K562 (cell line): Measurements from ENCODE around the gene RNASEH2A. TPM values are rescaled to one million over a fixed set of nuclear protein-coding genes. Genes with fewer than 3 reads are reported as not detected.

Experiments
- ARID3B ChIP-seq: fragments of 250-450 bp; sonication (Bioruptor Pico); IDR thresholded peaks from 2 replicates; pipeline ENCODE4 v1.4.0; 2020; ENCODE audit warnings: borderline replicate concordance
- ATF6 ChIP-seq: sonication (generic); formaldehyde crosslinking; IDR thresholded peaks from 2 replicates; pipeline ENCODE4 v1.4.0; 2020; ENCODE audit warnings: mild to moderate bottlenecking, missing genetic modification reagents
- DPF2 ChIP-seq: fragments of 450-650 bp; IDR thresholded peaks from 2 replicates; pipeline ENCODE4 v1.6.1; 2016
- ELF2 ChIP-seq: fragments of 250-450 bp; sonication (Bioruptor Pico); IDR thresholded peaks from 2 replicates; pipeline ENCODE4 v1.5.0; 2021; ENCODE audit warnings: mild to moderate bottlenecking
- ETS1 ChIP-seq: conservative IDR thresholded peaks from 2 replicates; pipeline ENCODE4 v1.6.1; 2011; ENCODE audit warnings: low read depth, mild to moderate bottlenecking, low read length; ENCODE audit not compliant: control insufficient read depth
- PBX2 ChIP-seq, 2 experiments: IDR thresholded peaks in 1 of 2; conservative IDR thresholded peaks in 1 of 2; 2 replicates each; pipeline ENCODE4 v1.6.1; 2016; ENCODE audit warnings: low read depth in 2 of 2, mild to moderate bottlenecking in 1 of 2, missing compliant biosample characterization in 1 of 2, missing genetic modification characterization in 1 of 2, moderate library complexity in 1 of 2
- POLR3A ChIP-seq: IDR thresholded peaks from 2 replicates; pipeline ENCODE4 v1.6.1; 2011; ENCODE audit warnings: borderline replicate concordance, mild to moderate bottlenecking, moderate library complexity; ENCODE audit not compliant: insufficient read length, insufficient read depth; ENCODE audit errors: extremely low read depth
- RBM22 ChIP-seq: fragments of 200-400 bp; formaldehyde crosslinking; IDR thresholded peaks from 2 replicates; pipeline ENCODE4 v1.6.1; 2018; ENCODE audit warnings: low read length, low read depth; ENCODE audit not compliant: poor library complexity, severe bottlenecking
- TFE3 ChIP-seq: fragments of 450-650 bp; formaldehyde crosslinking; IDR thresholded peaks from 2 replicates; pipeline ENCODE4 v1.4.0; 2020; ENCODE audit warnings: mild to moderate bottlenecking, mixed read lengths
- XRCC4 ChIP-seq: IDR thresholded peaks from one replicate; pipeline ENCODE4 v1.6.1; 2011; ENCODE audit not compliant: insufficient read depth, insufficient read length; ENCODE audit errors: extremely low read depth
- ZFP1 ChIP-seq: fragments of 450-650 bp; formaldehyde crosslinking; IDR thresholded peaks from 2 replicates; pipeline ENCODE4 v1.4.0; 2020; ENCODE audit warnings: mild to moderate bottlenecking, mixed read lengths
- ZKSCAN1 ChIP-seq: fragments of 150-350 bp; IDR thresholded peaks from 2 replicates; pipeline ENCODE4 v1.6.1; 2016; ENCODE audit warnings: low read depth, low read length
- ZNF551 ChIP-seq: fragments of 250-450 bp; sonication (Bioruptor Pico); IDR thresholded peaks from 2 replicates; pipeline ENCODE4 v1.5.0; 2021; ENCODE audit warnings: mild to moderate bottlenecking, moderate library complexity
- ZNF655 ChIP-seq: fragments of 250-450 bp; sonication (Bioruptor Pico); IDR thresholded peaks from 2 replicates; pipeline ENCODE4 v1.5.0; 2021
- ZNF668 ChIP-seq: fragments of 250-450 bp; sonication (Bioruptor Pico); IDR thresholded peaks from 2 replicates; pipeline ENCODE4 v1.8.0; 2022; ENCODE audit warnings: mild to moderate bottlenecking, inconsistent platforms
- polyA plus RNA-seq, 8 experiments: library from polyadenylated mRNA; depleted of rRNA in 4 of 8; stranded (reverse) in 5 of 8; unstranded in 3 of 8; fragments of >200 nt; fragmentation: Nextera tagmentation in 2 of 8; fragmentation: Illumina TruSeq in 1 of 8; extraction: Ambion mirVana in 2 of 8; extraction: Trizol in 1 of 8; gene quantifications; 2 replicates each; pipeline versions ENCODE4 v1.2.1 to v1.2.3, GENCODE V29; 2011 to 2014; ENCODE audit warnings: inconsistent platforms in 1 of 8, missing spikeins in 1 of 8
- total RNA-seq, 7 experiments: library from RNA; depleted of rRNA in 6 of 7; stranded (reverse); fragments of >200 nt in 6 of 7; fragmentation: Illumina TruSeq in 2 of 7; extraction: Trizol in 2 of 7; gene quantifications; 2 replicates each; pipeline versions ENCODE4 v1.2.1 to v1.2.3, GENCODE V29; 2011 to 2021; ENCODE audit warnings: low replicate concordance in 1 of 7

RNASEH2A gene
- total and polyA plus RNA-seq, 9 of the 15 experiments (the other 6 are each of a cell fraction or from before 2014, with no cell fraction given) = 22.3 to 78.0 (median 61.7) TPM

- TF ChIP-seq ETS1 = no peak
- no peak for TF ChIP-seq ZNF551 (CRISPR knock-in tag)
- TF ChIP-seq POLR3A = no peak
- TF ChIP-seq DPF2 = 0 out of 2 replicates have a peak, but pooled peaks have one; percentile 29
- no peak for TF ChIP-seq ATF6
- TF ChIP-seq ZNF655 = no peak
- peak; percentile 26; the same call in 1 of the 2 replicates for TF ChIP-seq TFE3 (CRISPR knock-in tag)
- no peak for TF ChIP-seq RBM22
- TF ChIP-seq ELF2 (CRISPR knock-in tag) = no peak
- no peak for TF ChIP-seq ZFP1
- no peak for TF ChIP-seq ZNF668 (CRISPR knock-in tag)
- TF ChIP-seq XRCC4 = no peak
- no peak for TF ChIP-seq ZKSCAN1
- TF ChIP-seq PBX2 (CRISPR knock-in tag; IDR thresholded peaks at IDR 0.05; ENCODE audit: low read depth) = 0 out of 2 replicates have a peak, but pooled peaks have one; percentile 18
- TF ChIP-seq PBX2 (tag; conservative IDR thresholded peaks at IDR 0.05; ENCODE audit: low read depth) = no peak
- TF ChIP-seq ARID3B (CRISPR knock-in tag) = no peak
Measured at GRCh38 chr19:12825254-12826131, 19.1 kb downstream of the RNASEH2A start (continued).
